Pancreas (tissue), 10 donors: ENCODE measurements around the gene MAPK14. TPM values are rescaled to one million over a fixed set of nuclear protein-coding genes. Genes with fewer than 3 reads are reported as not detected.
A peak's percentile ranks its signal among the peaks of the same experiment; 100 is the strongest.
"Not testable (repeated sequence)": the region's sequence is repeated elsewhere in the genome, so short reads cannot be mapped to it uniquely, and the experiment has no call there.

ENCODE experiments used
- ATAC-seq, 4 donors: fragments of 200-7000 bp; cut with Tn5 transposase; one replicate each; pipeline versions ENCODE4 v1.8.0 to v1.9.1; 2020; ENCODE audit warnings: mild to moderate bottlenecking in 4 of 4, moderate library complexity in 4 of 4
- DNase-seq, 6 donors: peaks; one replicate each; pipeline ENCODE4 v3.0.0-alpha.2; 2020
- FAIRE-seq: peaks from 2 replicates; lab custom pipeline; 2012; peaks lifted over from hg19 to GRCh38; lab: Jason Lieb, UNC
- H3K27ac ChIP-seq, 4 donors: fragments of 200-600 bp; sonication (generic); 1 replicate in 3 of 4; 2 replicates in 1 of 4; pipeline versions ENCODE4 v1.5.0 to v1.8.0; 2020
- H3K27me3 ChIP-seq, 4 donors: fragments of 200-600 bp; one replicate each; pipeline ENCODE4 v1.8.0; 2021
- H3K36me3 ChIP-seq, 3 donors: fragments of 200-600 bp; sonication (generic) in 1 of 3; one replicate each; pipeline versions ENCODE4 v1.5.0 to v1.8.0; 2020 to 2021
- H3K4me1 ChIP-seq, 3 donors: fragments of 200-600 bp; one replicate each; pipeline ENCODE4 v1.8.0; 2021
- H3K4me3 ChIP-seq, 4 donors: fragments of 200-600 bp; sonication (generic) in 2 of 4; one replicate each; pipeline versions ENCODE4 v1.5.0 to v1.8.0; 2020 to 2021
- H3K9me3 ChIP-seq, 4 donors: fragments of 200-600 bp; one replicate each; pipeline ENCODE4 v1.8.0; 2021
- WGBS, 2 donors: extraction: QIAGEN DNeasy Blood & Tissue Kit; methylation state at CpG; one replicate each; pipeline ENCODE4 v1.1.7; 2013; 5-methylcytosine and 5-hydroxymethylcytosine counted together
- intact Hi-C, 3 donors: fragments of 100-400 bp; cut with DNase I; formaldehyde crosslinking; loops; one replicate each; pipeline versions ENCODE4 v1.11.1 to v1.14.2; 2022
- polyA plus RNA-seq, 2 donors: library from polyadenylated mRNA; stranded (reverse); fragments of 200-250 nt; gene quantifications; one replicate each; pipeline ENCODE4 v1.2.3, GENCODE V29; 2013
- total RNA-seq, 6 donors: library from RNA; stranded (reverse); fragmentation: NEBNext Ultra II Directional in 4 of 6; extraction: Animal tissue kit (Norgen Biotek cat#: 25700) in 4 of 6; gene quantifications; one replicate each; pipeline versions ENCODE4 v1.2.1 to v1.2.4, GENCODE V29; 2021 to 2023
- TF ChIP-seq, protein P1 (sequence below), 4 donors: fragments of 200-600 bp; sonication (generic) in 3 of 4; IDR thresholded peaks; one replicate each; pipeline versions ENCODE4 v1.5.0 to v1.8.0; 2021; ENCODE audit warnings: antibody characterized with exemption in 4 of 4
- donor health status: healthy with polysubstance abuse.
- donor health status: DM: no; HTN: no; CAD: no; lungs with moderate emphysema.
- donor health status: DM: no; HTN: no; CAD: no.
- donor health status: control.
- donor health status: control.
- donor health status: Bipolar disorder and iron deficiency.
- donor health status: DM: yes; HTN: yes; CAD: no.
- donor health status: DM: no; HTN: no; CAD: no.
- donor health status: DM: no; HTN: no; CAD: no.
- donor health status: DM: yes; HTN: yes; CAD: no.

Gene MAPK14
- total and polyA plus RNA-seq, 8 donors, result 6.8 to 29.9 (median 16.6) TPM

GRCh38 chr6:36127462-36128016, 99.9 kb downstream of the MAPK14 start:
- no peaks in the 10 kb centered on the region for H3K36me3 ChIP-seq
- FAIRE-seq (no peak), ATAC-seq (peak in 1 of 4 donors; percentile 8), DNase-seq (peak in 1 of 6 donors; percentile 52)
- WGBS, 2 donors, result 88 to 94% methylated on average over 8 of the region's 8 CpGs
- intact Hi-C loops, result loop anchor here in 1 of 3 donors (10.0 kb wide), 1 partner anchor 67 kb away; the partner anchor contains the start of gene BRPF3
- H3K27ac ChIP-seq, result no peak overlapping the region
- peaks cover 3 to 13% (median 12%) of the 10 kb centered on the region in 3 donors for H3K4me1 ChIP-seq
- no peaks in the 10 kb centered on the region for H3K9me3 ChIP-seq
- H3K4me3 ChIP-seq, result no peak overlapping the region
- no peaks in the 10 kb centered on the region for H3K27me3 ChIP-seq
- TF ChIP-seq, protein P1, sequence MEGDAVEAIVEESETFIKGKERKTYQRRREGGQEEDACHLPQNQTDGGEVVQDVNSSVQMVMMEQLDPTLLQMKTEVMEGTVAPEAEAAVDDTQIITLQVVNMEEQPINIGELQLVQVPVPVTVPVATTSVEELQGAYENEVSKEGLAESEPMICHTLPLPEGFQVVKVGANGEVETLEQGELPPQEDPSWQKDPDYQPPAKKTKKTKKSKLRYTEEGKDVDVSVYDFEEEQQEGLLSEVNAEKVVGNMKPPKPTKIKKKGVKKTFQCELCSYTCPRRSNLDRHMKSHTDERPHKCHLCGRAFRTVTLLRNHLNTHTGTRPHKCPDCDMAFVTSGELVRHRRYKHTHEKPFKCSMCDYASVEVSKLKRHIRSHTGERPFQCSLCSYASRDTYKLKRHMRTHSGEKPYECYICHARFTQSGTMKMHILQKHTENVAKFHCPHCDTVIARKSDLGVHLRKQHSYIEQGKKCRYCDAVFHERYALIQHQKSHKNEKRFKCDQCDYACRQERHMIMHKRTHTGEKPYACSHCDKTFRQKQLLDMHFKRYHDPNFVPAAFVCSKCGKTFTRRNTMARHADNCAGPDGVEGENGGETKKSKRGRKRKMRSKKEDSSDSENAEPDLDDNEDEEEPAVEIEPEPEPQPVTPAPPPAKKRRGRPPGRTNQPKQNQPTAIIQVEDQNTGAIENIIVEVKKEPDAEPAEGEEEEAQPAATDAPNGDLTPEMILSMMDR (IDR thresholded peaks at IDR 0.05), result no peak

GRCh38 chr6:36128073-36128472, 100.5 kb downstream of the MAPK14 start:
- TF ChIP-seq, protein P1 (IDR thresholded peaks at IDR 0.05), result no peak
- intact Hi-C loops, result loop anchor here in 1 of 3 donors (10.0 kb wide), 1 partner anchor 67 kb away; the partner anchor contains the start of gene BRPF3
- 88 to 90% methylated on average over 5 of the region's 5 CpGs for WGBS, 2 donors
- Histone ChIP-seq H3K27ac (no peak overlapping the region), H3K27me3 (no peaks in the 10 kb centered on the region), H3K36me3 (no peaks in the 10 kb centered on the region), H3K9me3 (no peaks in the 10 kb centered on the region), H3K4me1 (peaks cover 3 to 15% (median 12%) of the 10 kb centered on the region in 3 donors), H3K4me3 (no peak overlapping the region)
- no peak for DNase-seq
- no peak for FAIRE-seq
- ATAC-seq, result no peak

- no peaks in the 10 kb centered on the region for H3K9me3 ChIP-seq
- H3K36me3 ChIP-seq, result no peaks in the 10 kb centered on the region
- peaks cover 3 to 15% (median 12%) of the 10 kb centered on the region in 3 donors for H3K4me1 ChIP-seq
- ATAC-seq (no peak), DNase-seq (no peak), FAIRE-seq (no peak)
- H3K27ac ChIP-seq, result no peak overlapping the region
- no peaks in the 10 kb centered on the region for H3K27me3 ChIP-seq
- no peak overlapping the region for H3K4me3 ChIP-seq
- intact Hi-C loops, result loop anchor here in 1 of 3 donors (10.0 kb wide), 1 partner anchor 66 kb away; the partner anchor contains the start of gene BRPF3
- TF ChIP-seq, protein P1 (IDR thresholded peaks at IDR 0.05), result no peak
- WGBS, 2 donors, result 94 to 98% methylated on average over 3 of the region's 3 CpGs
These were observed 101.2 kb downstream of the MAPK14 start for GRCh38 chr6:36128793-36129192.

DNA sequence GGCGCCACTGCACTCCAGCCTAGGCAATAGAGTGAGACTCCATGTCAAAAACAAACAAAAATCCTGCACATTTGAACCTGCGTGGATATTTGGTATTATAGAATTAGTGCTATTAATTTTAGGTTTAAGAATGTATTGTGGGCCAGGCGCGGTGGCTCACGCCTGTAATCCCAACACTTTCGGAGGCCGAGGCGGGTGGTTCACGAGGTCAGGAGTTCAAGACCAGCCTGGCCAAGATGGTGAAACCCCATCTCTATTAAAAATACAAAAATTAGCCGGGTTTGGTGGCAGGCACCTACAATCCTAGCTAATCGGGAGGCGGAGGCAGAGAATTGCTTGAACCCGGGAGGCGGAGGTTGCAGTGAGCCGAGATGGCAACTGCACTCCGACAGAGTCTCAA, 101.7 kb downstream of the MAPK14 start:
- FAIRE-seq, ATAC-seq, H3K9me3 ChIP-seq, H3K36me3 ChIP-seq, H3K27me3 ChIP-seq, DNase-seq, H3K4me3 ChIP-seq: not testable (repeated sequence)
- intact Hi-C loops, result loop anchor here in 1 of 3 donors (10.0 kb wide), 1 partner anchor 65 kb away; the partner anchor contains the start of gene BRPF3
- H3K27ac ChIP-seq, result peak overlapping the region in 2 of 4 donors; percentile 93 to 94
- WGBS, 2 donors, result 85 to 92% methylated on average over 16 of the region's 16 CpGs
- H3K4me1 ChIP-seq, result peaks cover 3 to 15% (median 12%) of the 10 kb centered on the region in 3 donors

GRCh38 chr6:36129941-36130666, 102.5 kb downstream of the MAPK14 start, which contains the start of gene MAPK13:
MAPK13 (plus strand) TSS chr6:36130513; CDS start chr6:36130583, 70 bp downstream.
- H3K4me3 ChIP-seq, result peak within 1 kb of the TSS; percentile 42 to 66 (median 52)
- H3K9me3 ChIP-seq, result no peaks in the 10 kb centered on the region
- 2% methylated on average over 40 to 59 of the region's 59 CpGs for WGBS, 2 donors
- peaks cover 3 to 15% (median 12%) of the 10 kb centered on the region in 3 donors for H3K4me1 ChIP-seq
- TF ChIP-seq, protein P1 (IDR thresholded peaks at IDR 0.05), result no peak
- H3K27me3 ChIP-seq, result no peaks in the 10 kb centered on the region
- DNase-seq (peak; percentile 55 to 86 (median 70)), ATAC-seq (peak; percentile 60 to 79 (median 67)), FAIRE-seq (no peak)
- peak within 1 kb of the TSS; percentile 86 to 94 (median 92) for H3K27ac ChIP-seq
- intact Hi-C loops, result loop anchor here in 1 of 3 donors (10.0 kb wide), 1 partner anchor 65 kb away; the partner anchor contains the start of gene BRPF3
- no peaks in the 10 kb centered on the region for H3K36me3 ChIP-seq
